ENCODE data around the gene JAM3.
A peak's percentile ranks its signal among the peaks of the same experiment; 100 is the strongest.

The JAM3 gene

GRCh38 chr11:134039726-134040385 lies 29.0 kb upstream of the JAM3 start:
- no peak for DNase-seq (ENCODE audit: low read depth in 2 of 2)

GRCh38 chr11:134040386-134041302 lies 28.2 kb upstream of the JAM3 start:
- no peak for DNase-seq (ENCODE audit: low read depth in 2 of 2)

- DNase-seq (ENCODE audit: low read depth in 2 of 2) = no peak
Observed at GRCh38 chr11:134041349-134041748, 27.5 kb upstream of the JAM3 start.

- DNase-seq (ENCODE audit: low read depth in 2 of 2) = no peak
Observed at GRCh38 chr11:134041791-134042696, 26.8 kb upstream of the JAM3 start.

GRCh38 chr11:134043821-134044420 lies 25.0 kb upstream of the JAM3 start:
- no peak for DNase-seq (ENCODE audit: low read depth in 2 of 2)

- no peak for DNase-seq (ENCODE audit: low read depth in 2 of 2)
Observed at GRCh38 chr11:134044514-134045284, 24.2 kb upstream of the JAM3 start.

GRCh38 chr11:134045799-134046635 lies 22.9 kb upstream of the JAM3 start:
- DNase-seq (ENCODE audit: low read depth in 2 of 2) = no peak

- no peak for DNase-seq (ENCODE audit: low read depth in 2 of 2)
Observed at GRCh38 chr11:134046681-134047449, 22.0 kb upstream of the JAM3 start.

GRCh38 chr11:134047586-134047999 lies 21.3 kb upstream of the JAM3 start:
- no peak for DNase-seq (ENCODE audit: low read depth in 2 of 2)

- no peak for DNase-seq (ENCODE audit: low read depth in 2 of 2)
Observed at GRCh38 chr11:134048028-134048427, 20.8 kb upstream of the JAM3 start.

GRCh38 chr11:134049303-134049702 lies 19.6 kb upstream of the JAM3 start:
- DNase-seq (ENCODE audit: low read depth in 2 of 2) = no peak

- peak; percentile 45 to 57 for DNase-seq (ENCODE audit: low read depth in 2 of 2)
Observed at GRCh38 chr11:134050541-134051383, 18.1 kb upstream of the JAM3 start.

GRCh38 chr11:134052395-134052987 lies 16.4 kb upstream of the JAM3 start:
- DNase-seq (ENCODE audit: low read depth in 2 of 2) = no peak

GRCh38 chr11:134052988-134053945 lies 15.6 kb upstream of the JAM3 start:
- DNase-seq (ENCODE audit: low read depth in 2 of 2) = no peak

GRCh38 chr11:134055029-134055428 lies 13.8 kb upstream of the JAM3 start:
- DNase-seq (ENCODE audit: low read depth in 2 of 2) = no peak

- DNase-seq (ENCODE audit: low read depth in 2 of 2) = no peak
Observed at GRCh38 chr11:134060316-134060715, 8.6 kb upstream of the JAM3 start.
